NCI-H128 (cell line): Measurements from ENCODE around the gene TP63.
"Not testable (repeated sequence)": the region's sequence is repeated elsewhere in the genome, so short reads cannot be mapped to it uniquely, and the experiment has no call there.

Experiments
- DNase-seq: peaks from one replicate; lab custom pipeline; 2025; ENCODE audit not compliant: unreplicated experiment; lab: John Stamatoyannopoulos, UW

TP63 gene

DNA sequence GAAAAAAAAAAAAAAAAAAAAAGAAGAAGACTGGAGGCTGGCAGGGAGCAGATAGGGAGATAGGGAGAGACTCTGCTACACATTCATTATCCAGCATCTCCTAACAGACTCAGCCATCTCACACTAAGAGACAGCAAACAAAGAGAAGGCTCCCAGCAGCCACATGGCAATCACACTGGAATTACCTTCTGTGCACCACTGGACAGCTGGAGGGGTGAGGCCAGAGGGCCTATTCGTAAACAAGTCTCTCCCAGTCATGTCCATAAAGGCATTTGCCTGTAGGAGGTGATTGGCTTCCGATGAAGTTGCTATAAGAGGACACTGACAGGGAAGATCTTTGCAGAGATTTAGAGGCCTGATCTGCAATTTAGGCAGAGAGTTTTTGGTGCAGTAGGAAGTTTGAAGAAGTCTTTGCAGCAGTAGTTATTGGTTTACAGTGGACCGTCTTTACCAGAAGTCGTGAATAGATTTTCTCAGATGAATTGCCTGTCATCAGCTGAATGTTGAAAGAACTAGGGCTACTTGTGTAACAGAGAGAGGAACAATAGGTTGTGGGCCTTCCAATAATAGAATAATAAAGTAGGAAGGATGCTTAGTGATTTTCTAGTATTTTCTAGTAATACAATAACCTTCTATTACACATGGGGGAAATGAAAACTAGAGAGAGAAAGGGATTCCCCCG lies 89.7 kb downstream of the TP63 start:
- DNase-seq: no peak

DNA sequence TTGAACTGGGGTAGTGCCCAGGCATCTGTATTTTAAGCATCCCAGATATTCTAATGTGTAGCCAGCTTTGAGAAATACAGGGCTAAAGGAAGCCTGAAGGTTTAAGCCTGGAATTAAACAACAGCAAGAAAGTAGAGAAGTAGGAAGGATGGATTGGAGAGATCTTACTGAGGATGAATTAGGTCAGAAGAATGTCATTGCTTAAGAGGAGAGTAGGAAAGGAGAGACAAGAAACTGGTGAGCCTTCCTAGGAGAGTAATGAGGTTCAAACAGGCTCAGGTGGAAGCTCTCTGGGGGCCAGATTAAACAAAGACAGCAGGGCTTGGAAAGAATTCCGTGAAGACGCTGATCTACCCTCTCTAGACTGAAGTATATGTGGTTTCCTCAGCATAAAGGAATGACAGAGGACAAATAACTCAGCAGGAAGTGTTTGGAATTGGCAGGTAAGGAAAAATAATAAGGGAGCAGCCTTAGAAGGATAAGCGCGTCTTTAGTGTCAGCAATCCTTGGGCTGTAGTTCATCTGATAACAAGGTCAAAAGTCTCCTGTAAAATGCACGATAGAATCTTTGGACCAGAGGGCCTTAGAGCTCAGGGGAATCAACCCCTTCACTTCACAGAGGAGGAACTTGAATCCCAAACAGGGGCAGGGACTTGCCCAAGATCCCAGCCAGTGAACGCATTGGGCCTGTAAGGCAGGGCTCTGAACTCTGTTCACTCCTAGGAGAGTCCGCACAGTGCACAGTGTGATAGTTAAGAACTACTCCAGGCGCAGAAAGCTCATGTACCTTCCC lies 90.9 kb downstream of the TP63 start:
- no peak for DNase-seq

DNA sequence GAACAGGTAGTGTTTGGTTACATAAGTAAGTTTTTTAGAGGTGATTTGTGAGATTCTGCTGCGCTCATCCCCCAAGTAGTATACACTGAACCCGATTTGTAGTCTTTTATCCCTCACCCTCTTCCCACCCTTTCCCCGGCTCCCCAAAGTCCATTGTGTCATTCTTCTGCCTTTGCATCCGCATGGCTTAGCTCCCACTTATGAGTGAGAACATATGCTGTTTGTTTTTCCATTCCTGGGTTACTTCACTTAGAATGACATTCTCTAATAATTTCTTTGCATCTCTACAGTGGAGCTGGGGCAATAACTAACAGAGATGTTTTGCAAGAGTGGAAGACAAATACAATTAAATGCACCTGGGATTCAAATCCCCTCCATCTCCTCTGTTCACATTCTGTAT lies 93.2 kb downstream of the TP63 start:
- no peak for DNase-seq

DNA sequence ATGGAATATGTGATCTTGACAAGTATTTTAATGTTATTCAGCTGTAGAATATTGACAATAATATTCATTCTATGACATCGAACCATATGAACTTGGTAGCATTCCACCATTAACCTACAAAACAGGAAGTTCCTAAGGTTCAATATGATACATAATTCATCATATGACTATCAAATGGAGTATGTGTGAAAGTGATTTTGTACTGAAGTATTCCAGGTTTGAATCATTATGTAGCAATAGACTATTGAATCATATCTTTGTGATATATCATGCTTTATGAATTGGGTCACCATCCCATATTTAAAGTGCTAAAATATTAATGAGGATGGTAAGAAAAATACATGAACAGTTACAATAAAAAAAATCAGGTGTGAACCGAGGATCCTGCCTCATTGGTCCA lies 95.1 kb downstream of the TP63 start:
- no peak for DNase-seq

- DNase-seq: no peak
Measured at GRCh38 chr3:189727158-189727557, 96.0 kb downstream of the TP63 start.

- no peak for DNase-seq
Measured at GRCh38 chr3:189727898-189728297, 96.7 kb downstream of the TP63 start.

DNA sequence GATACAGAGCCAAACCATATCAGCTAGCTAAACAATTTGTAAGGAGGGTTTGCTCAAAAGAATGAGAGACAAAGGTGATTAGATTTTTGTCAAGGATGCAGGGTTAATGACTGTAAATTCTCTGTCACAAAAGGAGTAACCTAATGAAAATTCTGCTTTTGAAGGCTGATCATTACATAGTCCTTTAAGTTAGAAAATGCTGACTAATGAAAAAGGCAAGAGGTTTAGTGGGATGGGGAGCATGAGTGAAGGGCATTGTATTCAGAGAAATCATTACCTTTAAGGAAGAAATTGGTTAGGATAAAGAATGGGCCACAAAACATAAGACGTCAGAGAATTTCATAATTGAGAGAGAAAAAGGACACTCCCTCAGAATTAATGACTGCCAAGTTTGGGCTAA lies 97.7 kb downstream of the TP63 start:
- no peak for DNase-seq

DNA sequence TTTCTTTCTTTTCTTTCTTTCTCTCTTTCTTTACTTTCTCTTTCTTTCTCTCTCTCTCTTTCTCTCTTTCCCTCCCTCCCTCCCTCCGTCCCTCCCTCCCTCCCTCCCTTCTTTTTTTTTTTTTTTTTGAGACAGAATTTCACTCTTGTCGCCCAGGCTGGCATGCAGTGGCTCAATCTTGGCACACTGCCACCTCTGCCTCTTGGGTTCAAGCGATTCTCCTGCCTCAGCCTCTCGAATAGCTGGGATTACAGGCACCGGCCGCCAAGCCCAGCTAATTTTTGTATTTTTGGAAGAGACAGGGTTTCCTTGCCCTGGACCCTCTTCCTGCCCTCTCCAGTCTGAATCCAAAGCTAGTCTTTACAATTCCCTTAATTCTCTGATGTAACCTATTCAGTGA lies 102.9 kb downstream of the TP63 start:
- no peak for DNase-seq

- no peak for DNase-seq
Measured at GRCh38 chr3:189735913-189736312, 104.7 kb downstream of the TP63 start.

GRCh38 chr3:189737071-189737470 lies 105.9 kb downstream of the TP63 start:
- no peak for DNase-seq

- no peak for DNase-seq
Measured at GRCh38 chr3:189737619-189738018, 106.4 kb downstream of the TP63 start.

DNA sequence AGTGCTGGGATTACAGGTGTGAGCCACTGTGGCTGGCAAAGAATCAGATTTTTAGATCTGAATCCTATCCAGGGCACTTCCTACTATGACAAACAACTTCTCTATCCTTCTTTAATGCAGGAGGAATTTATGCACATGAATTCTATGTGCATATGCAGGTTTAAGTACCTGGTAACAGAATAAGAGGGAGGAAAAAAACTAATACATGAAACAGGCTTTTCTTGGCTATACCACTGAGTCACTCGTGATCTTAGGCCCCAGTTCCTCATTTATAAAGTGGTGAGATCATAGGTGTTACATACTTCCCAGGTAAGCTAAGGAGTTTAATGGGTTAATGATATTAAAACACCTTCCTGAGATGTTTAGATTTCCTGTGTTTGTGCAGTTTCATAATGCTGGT lies 108.2 kb downstream of the TP63 start:
- no peak for DNase-seq

GRCh38 chr3:189740156-189740555 lies 109.0 kb downstream of the TP63 start:
- DNase-seq: no peak

DNA sequence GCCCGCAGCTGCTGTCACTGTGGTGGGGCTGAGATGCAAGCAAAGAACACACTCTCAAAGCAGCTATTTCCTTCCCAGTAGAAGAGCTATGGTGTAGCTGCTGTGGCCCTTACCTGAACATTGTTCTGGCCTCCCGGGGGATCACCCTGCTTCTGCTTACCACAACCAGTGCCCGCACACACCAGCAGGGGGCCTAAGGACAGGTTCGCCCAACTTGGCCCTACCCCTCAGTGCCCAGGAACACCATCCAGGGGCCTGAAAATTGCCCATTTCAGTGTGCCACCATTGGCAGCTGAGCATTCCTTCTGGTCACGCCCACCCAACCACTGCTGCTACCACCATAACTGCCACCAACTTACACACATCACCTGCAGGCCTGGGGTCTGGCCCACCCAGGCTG lies 113.0 kb downstream of the TP63 start:
- DNase-seq: no peak

DNA sequence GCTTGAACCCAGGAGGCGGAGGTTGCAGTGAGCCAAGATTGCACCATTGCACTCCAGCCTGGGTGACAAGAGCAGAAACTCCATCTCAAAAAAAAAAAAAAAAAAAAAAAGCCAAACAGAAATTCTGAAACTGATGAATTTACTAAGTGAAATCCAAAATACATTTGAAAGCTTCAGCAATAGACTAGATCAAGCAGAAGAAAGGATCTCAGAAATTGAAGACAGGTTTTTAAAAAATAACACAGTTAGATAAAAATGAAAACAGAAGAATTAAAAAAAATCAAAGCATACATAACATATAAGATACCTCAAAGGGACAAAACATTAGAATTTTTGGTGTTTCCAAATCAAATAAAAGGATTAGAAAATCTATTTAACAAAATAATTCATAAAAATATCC lies 114.4 kb downstream of the TP63 start:
- no peak for DNase-seq

- DNase-seq: no peak
Measured at GRCh38 chr3:189748046-189748445, 116.9 kb downstream of the TP63 start.

DNA sequence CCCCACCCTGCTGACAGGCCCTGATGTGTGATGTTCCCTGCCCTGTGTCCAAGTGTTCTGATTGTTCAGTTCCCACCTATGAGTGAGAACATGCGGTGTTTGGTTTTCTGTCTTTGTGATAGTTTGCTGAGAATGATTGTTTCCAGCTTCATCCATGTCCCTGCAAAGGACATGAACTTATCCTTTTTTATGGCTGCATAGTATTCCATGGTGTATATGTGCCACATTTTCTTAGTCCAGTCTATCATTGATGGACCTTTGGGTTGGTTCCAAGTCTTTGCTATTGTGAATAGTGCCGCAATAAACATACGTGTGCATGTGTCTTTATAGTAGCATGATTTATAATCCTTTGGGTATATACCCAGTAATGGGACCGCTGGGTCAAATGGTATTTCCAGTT lies 119.8 kb downstream of the TP63 start:
- DNase-seq: not testable (repeated sequence)

- no peak for DNase-seq
Measured at GRCh38 chr3:189754356-189754755, 123.2 kb downstream of the TP63 start.

GRCh38 chr3:189756582-189757078 lies 125.4 kb downstream of the TP63 start:
- DNase-seq: no peak

DNA sequence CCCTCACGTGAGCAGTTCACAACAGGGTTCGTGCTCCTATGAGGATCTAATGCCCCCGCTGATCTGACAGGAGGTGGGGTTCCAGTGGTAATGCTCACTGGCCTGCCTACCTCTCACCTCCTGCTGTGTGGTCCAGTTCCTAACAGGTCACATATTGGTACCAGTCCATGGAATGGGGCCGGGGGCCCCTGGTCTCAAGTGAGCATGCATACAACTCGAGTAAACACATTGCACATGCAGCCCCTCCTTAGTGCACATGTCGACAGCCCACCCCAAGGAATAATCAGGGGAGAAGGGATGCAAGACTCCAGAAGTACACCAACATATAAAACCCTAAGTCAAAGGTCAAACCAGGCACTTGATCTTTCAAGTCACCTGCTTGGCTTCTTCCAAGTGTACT lies 127.0 kb downstream of the TP63 start:
- DNase-seq: no peak

DNA sequence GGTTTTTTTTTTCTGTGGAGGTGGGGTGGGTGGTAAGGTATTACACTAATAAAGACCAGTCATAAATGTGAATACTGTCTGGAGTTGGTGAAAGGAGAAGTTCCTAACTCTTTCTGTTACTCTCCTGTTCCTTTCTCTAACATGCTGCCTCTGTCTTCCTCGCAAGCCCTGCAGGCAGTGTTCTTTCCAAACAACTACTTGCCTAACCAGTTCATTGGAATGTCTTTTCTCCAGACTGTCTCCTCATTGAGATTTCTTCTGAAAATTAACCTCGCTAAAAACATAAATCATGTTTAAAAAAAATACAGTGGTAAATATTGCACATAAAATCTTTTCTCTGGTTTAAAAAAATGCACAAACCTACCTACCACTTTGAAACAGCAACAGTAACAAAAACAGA lies 135.2 kb downstream of the TP63 start:
- DNase-seq: no peak

- no peak for DNase-seq
Measured at GRCh38 chr3:189771842-189772450, 140.8 kb downstream of the TP63 start.
